OCI-LY1 (cell line): ENCODE results near the gene ERG.

Source experiments
- EZH2 ChIP-seq: fragments of 200-600 bp; sonication (generic), shearing (Covaris generic); IDR thresholded peaks from 2 replicates; pipeline ENCODE4 v1.8.0; 2017; ENCODE audit warnings: borderline replicate concordance, mixed run types, mild to moderate bottlenecking, antibody characterized with exemption, low read length, moderate library complexity, mixed read lengths
- TF ChIP-seq, protein P1 (sequence below): fragments of 200-600 bp; sonication (generic), shearing (Covaris generic); IDR thresholded peaks from 2 replicates; pipeline ENCODE4 v1.5.1; 2017; ENCODE audit warnings: mild to moderate bottlenecking, antibody characterized with exemption, low read length, moderate library complexity, mixed read lengths

DNA sequence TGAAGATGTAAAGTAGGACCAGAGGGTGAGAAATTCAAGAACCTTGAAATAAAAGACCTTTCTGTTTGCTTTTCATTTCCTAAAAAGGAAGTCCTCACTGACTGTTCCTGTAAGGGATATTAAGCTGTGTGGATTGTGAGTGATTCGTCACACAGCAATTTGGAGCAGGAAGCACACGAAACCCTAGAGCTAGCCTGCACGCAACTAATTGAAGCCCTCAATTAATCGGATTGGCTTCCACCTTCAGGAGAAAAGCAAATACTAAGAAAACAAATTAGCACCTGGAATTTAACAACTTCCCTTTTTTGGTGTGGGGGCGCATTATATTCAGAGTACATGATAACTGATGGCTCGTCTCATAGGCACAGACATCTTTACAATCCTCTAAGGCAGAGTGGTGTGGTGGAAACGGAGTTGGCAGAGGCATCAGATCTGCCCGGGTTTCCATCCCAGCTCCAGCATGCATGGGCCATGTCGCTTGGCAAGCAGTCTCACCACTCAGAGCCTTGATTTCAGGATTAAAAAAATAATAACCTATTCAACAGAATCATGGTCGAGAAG, 146.2 kb downstream of the ERG start:
- TF ChIP-seq, protein P1, sequence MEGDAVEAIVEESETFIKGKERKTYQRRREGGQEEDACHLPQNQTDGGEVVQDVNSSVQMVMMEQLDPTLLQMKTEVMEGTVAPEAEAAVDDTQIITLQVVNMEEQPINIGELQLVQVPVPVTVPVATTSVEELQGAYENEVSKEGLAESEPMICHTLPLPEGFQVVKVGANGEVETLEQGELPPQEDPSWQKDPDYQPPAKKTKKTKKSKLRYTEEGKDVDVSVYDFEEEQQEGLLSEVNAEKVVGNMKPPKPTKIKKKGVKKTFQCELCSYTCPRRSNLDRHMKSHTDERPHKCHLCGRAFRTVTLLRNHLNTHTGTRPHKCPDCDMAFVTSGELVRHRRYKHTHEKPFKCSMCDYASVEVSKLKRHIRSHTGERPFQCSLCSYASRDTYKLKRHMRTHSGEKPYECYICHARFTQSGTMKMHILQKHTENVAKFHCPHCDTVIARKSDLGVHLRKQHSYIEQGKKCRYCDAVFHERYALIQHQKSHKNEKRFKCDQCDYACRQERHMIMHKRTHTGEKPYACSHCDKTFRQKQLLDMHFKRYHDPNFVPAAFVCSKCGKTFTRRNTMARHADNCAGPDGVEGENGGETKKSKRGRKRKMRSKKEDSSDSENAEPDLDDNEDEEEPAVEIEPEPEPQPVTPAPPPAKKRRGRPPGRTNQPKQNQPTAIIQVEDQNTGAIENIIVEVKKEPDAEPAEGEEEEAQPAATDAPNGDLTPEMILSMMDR: no peak
- TF ChIP-seq EZH2: no peak
